ENCODE measurements around the gene SIX1. TPM values are rescaled to one million over a fixed set of nuclear protein-coding genes. Genes with fewer than 3 reads are reported as not detected.

SIX1 gene
- total RNA-seq, 1 experiment from 2014 or later: 2.5 TPM

GRCh38 chr14:60621386-60621785 lies 27.9 kb downstream of the SIX1 start (continued):
- TF ChIP-seq CTCF (IDR thresholded peaks at IDR 0.05 in 2 of 3, conservative IDR thresholded peaks at IDR 0.05 in 1 of 3; ENCODE audit: borderline replicate concordance in 1 of 3, insufficient read depth in 1 of 3, low read depth in 2 of 3, low read length in 2 of 3): no peak

- ChIA-PET CTCF (no interaction called here), POLR2A (no interaction called here), RAD21 (ENCODE audit: low non-redundant PET in 1 of 2, low total read pairs in 2 of 2, uncharacterized antibody in 2 of 2, unreplicated experiment in 2 of 2) (no interaction called here)
- DNase-seq (ENCODE audit: low read depth, low spot score): no peak
- Histone ChIP-seq H3K9me3 (ENCODE audit: control insufficient read depth in 1 of 2, insufficient read depth in 1 of 2, low read depth in 1 of 2, low read length in 2 of 2) (no peaks in the 10 kb centered on the region), H3K79me2 (ENCODE audit: insufficient read depth, low read length) (no peaks in the 10 kb centered on the region), H3K9me2 (ENCODE audit: insufficient read depth) (no peaks in the 10 kb centered on the region), H3K27me3 (ENCODE audit: insufficient read depth, low read length) (no peaks in the 10 kb centered on the region), H3K36me3 (ENCODE audit: control insufficient read depth in 1 of 2, insufficient read depth in 2 of 2, low read length in 2 of 2) (no peaks in the 10 kb centered on the region), H3K4me1 (ENCODE audit: control insufficient read depth in 1 of 2, insufficient read depth in 2 of 2, low read length in 2 of 2) (no peaks in the 10 kb centered on the region), H3K9ac (ENCODE audit: low read length) (no peak overlapping the region), H3K4me3 (replicated peaks in 1 of 2; ENCODE audit: low read depth in 1 of 2, low read length in 2 of 2) (no peak overlapping the region), H4K20me1 (ENCODE audit: insufficient read depth) (no peaks in the 10 kb centered on the region), H2AFZ (ENCODE audit: low read depth, low read length, poor library complexity, severe bottlenecking) (no peak overlapping the region), H3K27ac (ENCODE audit: low read depth, low read length) (no peak overlapping the region), H3K4me2 (ENCODE audit: low read length) (no peak overlapping the region)
- intact Hi-C loops (cut with micrococcal nuclease): no loop called here
- no peak for ATAC-seq
- BruUV-seq (replicated peaks): no TSS peak
- TF ChIP-seq EZH2 (IDR thresholded peaks at IDR 0.05): no peak
- no peak for TF ChIP-seq JUND (IDR thresholded peaks at IDR 0.05)
- TF ChIP-seq ZFX (IDR thresholded peaks at IDR 0.05): no peak
- TF ChIP-seq MAX (IDR thresholded peaks at IDR 0.05): no peak
- TF ChIP-seq ZNF274 (IDR thresholded peaks at IDR 0.05; ENCODE audit: low read depth, low read length): no peak
- TF ChIP-seq CTCF (IDR thresholded peaks at IDR 0.05 in 2 of 3, conservative IDR thresholded peaks at IDR 0.05 in 1 of 3; ENCODE audit: borderline replicate concordance in 1 of 3, insufficient read depth in 1 of 3, low read depth in 2 of 3, low read length in 2 of 3): no peak
- no peak for TF ChIP-seq TCF7L2 (IDR thresholded peaks at IDR 0.05; ENCODE audit: borderline replicate concordance, extremely low read depth, insufficient read depth, insufficient read length)
- no peak for TF ChIP-seq SRF (IDR thresholded peaks at IDR 0.05; ENCODE audit: low read depth)
- no peak for TF ChIP-seq POLR2AphosphoS5 (IDR thresholded peaks at IDR 0.05; ENCODE audit: low read depth, low read length)
- TF ChIP-seq YY1 (IDR thresholded peaks at IDR 0.05; ENCODE audit: extremely low read depth, insufficient replicate concordance, low read depth, low read length): no peak
- TF ChIP-seq FOSL1 (IDR thresholded peaks at IDR 0.05; ENCODE audit: low read depth): no peak
- no peak for TF ChIP-seq CBX3 (IDR thresholded peaks at IDR 0.05; ENCODE audit: low read depth)
- TF ChIP-seq RAD21 (IDR thresholded peaks at IDR 0.05; ENCODE audit: low read depth): no peak
- no peak for TF ChIP-seq ATF3 (IDR thresholded peaks at IDR 0.05)
- TF ChIP-seq EGR1 (IDR thresholded peaks at IDR 0.05; ENCODE audit: low read depth): no peak
- TF ChIP-seq CEBPB (IDR thresholded peaks at IDR 0.05; ENCODE audit: low read depth): no peak
- TF ChIP-seq REST (IDR thresholded peaks at IDR 0.05; ENCODE audit: low read depth): no peak
Observed at GRCh38 chr14:60618241-60618640, 31.0 kb downstream of the SIX1 start.
